ENCODE data around the gene CLPTM1L. TPM values are rescaled to one million over a fixed set of nuclear protein-coding genes. Genes with fewer than 3 reads are reported as not detected.
A peak's percentile ranks its signal among the peaks of the same experiment; 100 is the strongest.

The CLPTM1L gene
- total and polyA plus RNA-seq, 2 donors (not counting 1 experiment from before 2014, with no cell fraction given) = 78.4 to 99.9 TPM

DNA sequence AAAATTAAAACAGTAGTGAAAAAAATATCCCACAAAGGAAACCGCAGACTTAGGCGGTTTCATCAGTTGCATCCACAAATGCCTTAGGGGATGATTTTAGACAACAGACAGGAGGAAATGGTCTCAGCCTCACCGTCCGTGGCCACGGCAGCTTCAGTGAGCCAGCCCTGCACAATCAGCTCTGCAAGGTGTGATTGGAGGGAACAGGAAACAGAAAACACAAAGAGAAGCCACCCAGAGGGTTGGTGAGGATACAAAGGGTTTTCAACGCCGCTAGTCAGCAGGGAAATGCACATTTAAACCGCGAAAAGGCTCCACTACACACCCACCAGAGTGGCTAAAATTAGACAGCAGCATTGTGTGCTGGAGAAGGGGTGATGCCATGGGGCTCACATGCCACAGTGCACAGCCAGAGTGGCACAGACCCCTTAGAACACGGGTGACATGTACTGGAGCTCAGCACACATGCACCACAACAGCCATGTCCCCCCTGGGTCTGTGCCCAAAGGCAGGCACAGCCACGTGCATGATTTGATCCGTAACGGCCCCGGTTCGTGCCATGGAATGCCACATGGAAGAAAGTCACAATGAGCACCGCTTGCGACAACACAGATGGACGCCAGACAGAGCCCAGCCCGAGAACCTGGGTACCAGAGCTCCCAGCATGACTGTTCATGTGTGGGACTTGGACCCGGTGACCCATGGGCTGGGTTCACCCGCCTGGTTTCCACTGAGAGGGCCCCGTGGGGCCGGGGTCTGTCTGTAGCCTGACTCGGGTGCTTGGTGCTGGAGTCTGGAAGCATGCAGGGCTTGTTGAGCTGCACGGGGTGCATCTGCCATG, 31.7 kb downstream of the CLPTM1L start:
- no peaks in the 10 kb centered on the region for H4K20me1 ChIP-seq (ENCODE audit: control insufficient read depth, insufficient read depth, low read length, poor library complexity, severe bottlenecking)
- H3K4me3 ChIP-seq (ENCODE audit: control extremely low read depth in 1 of 5, extremely low read depth in 1 of 5, insufficient read depth in 1 of 5, low read depth in 2 of 5, low read length in 4 of 5) = peak overlapping the region in 3 of 5 experiments; percentile 13 to 37 (median 23)
- peaks cover 51% of the 10 kb centered on the region for H3K4me1 Mint-ChIP-seq
- peak overlapping the region; percentile 75 for H3K4me3 Mint-ChIP-seq
- DNase-seq (peak; percentile 37), ATAC-seq (ENCODE audit: low read depth) (peak; percentile 42)
- H3K27ac ChIP-seq (ENCODE audit: low read length in 2 of 2) = no peak overlapping the region
- peaks cover 6% of the 10 kb centered on the region for H3K9me3 Mint-ChIP-seq (ENCODE audit: insufficient read depth)
- no peak for TF ChIP-seq EZH2 (IDR thresholded peaks at IDR 0.05; ENCODE audit: borderline replicate concordance, insufficient read depth, low read depth, low read length, poor library complexity, severe bottlenecking)
- TF ChIP-seq, protein P1, sequence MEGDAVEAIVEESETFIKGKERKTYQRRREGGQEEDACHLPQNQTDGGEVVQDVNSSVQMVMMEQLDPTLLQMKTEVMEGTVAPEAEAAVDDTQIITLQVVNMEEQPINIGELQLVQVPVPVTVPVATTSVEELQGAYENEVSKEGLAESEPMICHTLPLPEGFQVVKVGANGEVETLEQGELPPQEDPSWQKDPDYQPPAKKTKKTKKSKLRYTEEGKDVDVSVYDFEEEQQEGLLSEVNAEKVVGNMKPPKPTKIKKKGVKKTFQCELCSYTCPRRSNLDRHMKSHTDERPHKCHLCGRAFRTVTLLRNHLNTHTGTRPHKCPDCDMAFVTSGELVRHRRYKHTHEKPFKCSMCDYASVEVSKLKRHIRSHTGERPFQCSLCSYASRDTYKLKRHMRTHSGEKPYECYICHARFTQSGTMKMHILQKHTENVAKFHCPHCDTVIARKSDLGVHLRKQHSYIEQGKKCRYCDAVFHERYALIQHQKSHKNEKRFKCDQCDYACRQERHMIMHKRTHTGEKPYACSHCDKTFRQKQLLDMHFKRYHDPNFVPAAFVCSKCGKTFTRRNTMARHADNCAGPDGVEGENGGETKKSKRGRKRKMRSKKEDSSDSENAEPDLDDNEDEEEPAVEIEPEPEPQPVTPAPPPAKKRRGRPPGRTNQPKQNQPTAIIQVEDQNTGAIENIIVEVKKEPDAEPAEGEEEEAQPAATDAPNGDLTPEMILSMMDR (IDR thresholded peaks at IDR 0.05) = no peak
- ChIA-PET CTCF (no interaction called here), POLR2A (interaction anchor here (0.7 kb wide), 1 partner anchor 186 kb away, joined by 4 read pairs; no protein-coding TSS in a partner anchor)
- H3K36me3 ChIP-seq (replicated peaks in 1 of 2; ENCODE audit: control extremely low read depth in 1 of 2, control insufficient read depth in 1 of 2, extremely low read depth in 1 of 2, insufficient read depth in 2 of 2, low read length in 1 of 2) = peaks cover 0 to 2% of the 10 kb centered on the region in 2 experiments
- peak overlapping the region; percentile 34 for H3K9ac ChIP-seq (ENCODE audit: low read length)
- WGBS (ENCODE audit: insufficient coverage) = 4% methylated on average over 19 of the region's 25 CpGs
- H3K27me3 ChIP-seq (replicated peaks in 1 of 4; ENCODE audit: control extremely low read depth in 1 of 4, control insufficient read depth in 3 of 4, insufficient read depth in 4 of 4, low read length in 3 of 4) = peaks cover 0 to 11% (median 0%) of the 10 kb centered on the region in 4 experiments
- H2AFZ ChIP-seq (ENCODE audit: insufficient read depth, low read depth, low read length, poor library complexity, severe bottlenecking) = peak overlapping the region; percentile 43
- H3K4me2 ChIP-seq (replicated peaks; ENCODE audit: low read depth, low read length, poor library complexity, severe bottlenecking) = peak overlapping the region; percentile 66
- H3K9me3 ChIP-seq (ENCODE audit: control extremely low read depth in 1 of 3, control insufficient read depth in 2 of 3, insufficient read depth in 1 of 3, low read length in 2 of 3) = peaks cover 0 to 18% (median 15%) of the 10 kb centered on the region in 3 donors
- intact Hi-C loops (cut with micrococcal nuclease) = no loop called here
- H3K27ac Mint-ChIP-seq = no peak overlapping the region
- peaks cover 4% of the 10 kb centered on the region for H3K27me3 Mint-ChIP-seq
- H3K79me2 ChIP-seq (ENCODE audit: control insufficient read depth, insufficient read depth, low read length) = no peaks in the 10 kb centered on the region
- peaks cover 49 to 50% of the 10 kb centered on the region in 2 donors for H3K4me1 ChIP-seq (ENCODE audit: control insufficient read depth in 2 of 2, insufficient read depth in 2 of 2, low read length in 2 of 2)

- WGBS (ENCODE audit: insufficient coverage) = 16% methylated on average over 5 of the region's 7 CpGs
- intact Hi-C loops (cut with micrococcal nuclease) = no loop called here
- ChIA-PET POLR2A (no interaction called here), CTCF (interaction anchor here (0.7 kb wide), 1 partner anchor 308 kb away, joined by 3 read pairs; no protein-coding TSS in a partner anchor)
- Histone ChIP-seq H4K20me1 (ENCODE audit: control insufficient read depth, insufficient read depth, low read length, poor library complexity, severe bottlenecking) (no peaks in the 10 kb centered on the region), H2AFZ (ENCODE audit: insufficient read depth, low read depth, low read length, poor library complexity, severe bottlenecking) (no peak overlapping the region), H3K27ac (ENCODE audit: low read length in 2 of 2) (no peak overlapping the region), H3K27me3 (replicated peaks in 1 of 4; ENCODE audit: control extremely low read depth in 1 of 4, control insufficient read depth in 3 of 4, insufficient read depth in 4 of 4, low read length in 3 of 4) (peaks cover 0 to 11% (median 0%) of the 10 kb centered on the region in 4 experiments), H3K4me3 (ENCODE audit: control extremely low read depth in 1 of 5, extremely low read depth in 1 of 5, insufficient read depth in 1 of 5, low read depth in 2 of 5, low read length in 4 of 5) (no peak overlapping the region), H3K4me1 (ENCODE audit: control insufficient read depth in 2 of 2, insufficient read depth in 2 of 2, low read length in 2 of 2) (peaks cover 49 to 50% of the 10 kb centered on the region in 2 donors), H3K79me2 (ENCODE audit: control insufficient read depth, insufficient read depth, low read length) (no peaks in the 10 kb centered on the region), H3K36me3 (replicated peaks in 1 of 2; ENCODE audit: control extremely low read depth in 1 of 2, control insufficient read depth in 1 of 2, extremely low read depth in 1 of 2, insufficient read depth in 2 of 2, low read length in 1 of 2) (no peaks in the 10 kb centered on the region), H3K9ac (ENCODE audit: low read length) (no peak overlapping the region), H3K9me3 (ENCODE audit: control extremely low read depth in 1 of 3, control insufficient read depth in 2 of 3, insufficient read depth in 1 of 3, low read length in 2 of 3) (peaks cover 0 to 18% (median 15%) of the 10 kb centered on the region in 3 donors), H3K4me2 (replicated peaks; ENCODE audit: low read depth, low read length, poor library complexity, severe bottlenecking) (no peak overlapping the region)
- no peak for DNase-seq
- H3K4me1 Mint-ChIP-seq = peaks cover 49% of the 10 kb centered on the region
- peaks cover 4% of the 10 kb centered on the region for H3K27me3 Mint-ChIP-seq
- no peak for ATAC-seq (ENCODE audit: low read depth)
- no peak overlapping the region for H3K27ac Mint-ChIP-seq
- TF ChIP-seq EZH2 (IDR thresholded peaks at IDR 0.05; ENCODE audit: borderline replicate concordance, insufficient read depth, low read depth, low read length, poor library complexity, severe bottlenecking) = no peak
- TF ChIP-seq, protein P1 (IDR thresholded peaks at IDR 0.05) = no peak
- H3K9me3 Mint-ChIP-seq (ENCODE audit: insufficient read depth) = peaks cover 6% of the 10 kb centered on the region
- H3K4me3 Mint-ChIP-seq = peak overlapping the region; percentile 24
These were observed 32.7 kb downstream of the CLPTM1L start for GRCh38 chr5:1312206-1312605.
